HL-60/S4 treated with retinoic acid at 250 ng/mL for 4 days and 3 days (cell line): ENCODE results near the gene DYNLT1.
"Not testable (repeated sequence)": the region's sequence is repeated elsewhere in the genome, so short reads cannot be mapped to it uniquely, and the experiment has no call there.

Experiments used
- in situ Hi-C: fragments of 300-500 bp; cut with MboI; formaldehyde crosslinking; loops from 2 replicates; pipeline ENCODE4 v1.7.0; 2022; ENCODE audit warnings: low sequenced_read_pairs

The DYNLT1 gene

GRCh38 chr6:158642097-158642601 lies 2.4 kb downstream of the DYNLT1 start:
- in situ Hi-C loops: no loop called here

- in situ Hi-C loops: no loop called here
Observed at GRCh38 chr6:158640519-158640918, 4.0 kb downstream of the DYNLT1 start.

DNA sequence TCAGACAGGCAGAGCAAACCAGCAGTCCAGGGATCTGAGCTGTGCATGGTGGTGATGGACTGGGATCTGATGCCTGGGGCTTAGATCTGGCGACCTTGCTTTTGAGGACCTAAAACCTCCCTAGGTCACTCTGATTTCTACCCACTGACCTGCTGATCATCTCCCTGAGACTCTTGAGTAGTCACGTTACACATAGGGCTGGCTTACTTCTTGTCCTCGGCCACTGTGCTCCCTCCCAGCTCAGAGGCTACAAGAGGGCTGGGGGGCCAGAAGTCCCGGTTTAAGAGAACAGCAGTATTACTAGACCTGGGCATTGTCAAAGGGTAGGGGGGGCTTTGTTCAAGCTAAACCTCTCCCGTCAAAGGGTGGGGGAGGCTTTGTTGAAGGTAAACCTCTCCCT lies 5.5 kb downstream of the DYNLT1 start:
- in situ Hi-C loops: no loop called here

DNA sequence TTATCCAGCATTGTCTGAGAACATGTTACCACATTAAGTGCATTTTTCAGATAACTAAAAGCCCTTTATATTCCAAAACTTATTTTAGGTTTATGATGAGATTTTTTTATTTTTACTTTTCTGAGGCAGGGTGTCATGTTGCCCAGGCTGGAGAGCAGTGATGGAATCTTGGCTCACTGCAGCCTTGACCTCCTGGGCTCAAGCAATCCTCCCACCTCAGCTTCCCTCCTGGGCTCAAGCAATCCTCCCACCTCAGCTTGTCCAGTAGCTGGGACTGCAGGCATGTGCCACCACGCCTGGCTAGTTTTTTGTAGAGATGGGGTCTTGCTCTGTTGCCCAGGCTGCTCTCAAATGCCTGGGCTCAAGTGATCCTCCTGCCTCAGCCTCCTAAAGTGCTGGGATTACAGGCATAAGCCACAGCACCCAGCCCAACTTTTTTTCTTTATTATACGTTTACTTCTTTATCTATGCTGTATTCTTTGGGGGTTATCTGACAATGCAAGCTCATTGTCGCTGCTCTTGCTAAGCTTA lies 6.2 kb downstream of the DYNLT1 start:
- in situ Hi-C loops: no loop called here

GRCh38 chr6:158636778-158637177 lies 7.8 kb downstream of the DYNLT1 start:
- in situ Hi-C loops: no loop called here

DNA sequence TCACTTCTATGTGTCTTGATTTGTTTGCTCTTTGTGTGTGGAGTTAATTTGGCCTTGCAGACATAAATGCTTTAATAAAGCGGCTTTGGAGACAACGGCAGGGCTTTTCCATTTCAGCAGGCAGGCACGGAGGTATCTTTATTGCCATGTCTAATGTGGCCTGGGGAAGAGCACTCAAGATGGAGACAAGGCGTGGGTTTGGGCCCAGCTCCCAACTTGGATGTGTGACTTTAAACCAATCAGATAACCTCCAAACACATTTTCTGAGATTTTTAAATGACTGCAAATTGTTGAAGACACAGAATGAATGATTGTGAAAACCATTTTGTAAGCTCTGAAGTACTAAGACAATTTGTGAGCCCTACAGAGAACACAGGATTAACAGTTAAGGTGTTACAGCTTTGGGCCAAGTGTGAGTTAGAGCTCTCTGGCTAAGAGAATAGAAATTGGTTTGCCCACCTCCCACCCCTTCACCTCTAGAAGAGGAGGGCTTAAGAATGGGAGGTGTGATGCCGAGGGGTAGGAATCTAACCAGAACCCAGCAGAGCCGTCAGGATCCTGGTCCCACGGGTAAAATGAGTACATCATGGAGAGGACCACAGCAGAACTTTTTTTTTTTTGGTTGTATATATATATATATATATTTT lies 9.0 kb downstream of the DYNLT1 start:
- in situ Hi-C loops: no loop called here

- in situ Hi-C loops: no loop called here
Observed at GRCh38 chr6:158634695-158635426, 9.7 kb downstream of the DYNLT1 start.

GRCh38 chr6:158633127-158633526 lies 11.4 kb downstream of the DYNLT1 start:
- in situ Hi-C loops: no loop called here

GRCh38 chr6:158632538-158633119 lies 11.9 kb downstream of the DYNLT1 start:
- in situ Hi-C loops: not testable (repeated sequence)

DNA sequence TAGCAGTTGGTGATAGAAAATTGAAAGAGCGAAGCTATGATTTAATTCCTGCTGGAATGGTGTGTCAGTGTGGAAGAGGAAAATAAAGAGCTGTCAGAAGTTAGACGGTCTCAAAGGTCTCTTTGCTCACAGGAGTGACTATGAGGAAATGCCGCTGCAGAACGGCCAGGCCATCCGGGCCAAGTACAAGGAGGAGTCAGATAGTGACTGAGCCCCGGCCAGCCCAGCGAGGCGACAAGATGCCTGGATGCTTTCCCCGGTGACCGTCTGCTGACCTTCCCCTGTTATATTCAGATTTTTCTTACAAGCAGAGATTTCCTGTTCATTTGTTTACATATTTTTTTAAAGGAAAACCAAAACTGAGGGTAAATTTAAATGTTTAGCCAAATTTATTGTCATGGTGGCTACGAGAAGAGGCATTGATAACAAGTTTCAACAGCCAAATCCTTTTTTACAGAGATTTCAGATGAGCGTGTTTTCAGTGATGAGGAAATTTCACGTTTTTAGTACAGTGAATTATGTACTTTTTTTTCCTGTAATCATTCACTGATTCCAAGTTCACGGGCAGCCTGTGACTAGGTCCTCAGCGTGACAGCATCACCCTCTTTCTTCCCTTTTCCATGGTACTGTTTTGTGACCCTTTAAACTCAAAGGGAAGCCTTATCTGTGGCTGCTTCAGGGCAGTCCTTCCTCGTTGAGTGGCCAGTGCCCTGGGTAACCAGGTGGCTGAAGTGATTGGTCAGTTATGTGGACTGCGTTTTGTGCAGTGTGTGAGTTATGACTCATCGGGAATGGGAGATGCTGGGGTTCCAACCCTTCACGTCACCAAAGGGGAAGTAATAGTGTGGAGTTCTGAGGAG lies 12.6 kb downstream of the DYNLT1 start:
- in situ Hi-C loops: no loop called here

GRCh38 chr6:158630938-158631616 lies 13.5 kb downstream of the DYNLT1 start:
- in situ Hi-C loops: no loop called here

- in situ Hi-C loops: no loop called here
Observed at GRCh38 chr6:158629367-158630221, 14.9 kb downstream of the DYNLT1 start.

DNA sequence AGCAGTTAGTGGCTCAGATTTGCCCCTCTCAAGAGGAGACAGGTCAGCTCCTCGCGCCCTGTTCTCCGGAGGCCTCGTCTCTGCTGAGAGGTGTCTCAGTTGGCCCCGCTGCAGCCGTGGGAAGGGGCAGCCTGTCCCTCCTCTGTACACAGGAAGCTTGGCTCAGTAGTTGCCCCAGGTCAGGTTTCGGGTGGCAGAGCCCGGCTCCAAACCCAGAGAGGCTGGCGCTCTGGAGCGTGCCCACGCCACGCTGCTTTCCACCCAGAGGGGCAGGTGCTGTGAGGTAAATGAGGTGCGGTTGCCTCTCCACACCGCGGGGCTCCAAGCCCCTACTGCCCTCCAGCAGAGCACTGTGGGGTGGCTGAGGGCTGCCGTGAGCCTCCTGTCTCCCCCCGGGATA lies 16.0 kb downstream of the DYNLT1 start:
- in situ Hi-C loops: no loop called here

GRCh38 chr6:158627940-158628211 lies 16.7 kb downstream of the DYNLT1 start:
- in situ Hi-C loops: no loop called here

GRCh38 chr6:158627168-158627939 lies 17.2 kb downstream of the DYNLT1 start:
- in situ Hi-C loops: no loop called here

DNA sequence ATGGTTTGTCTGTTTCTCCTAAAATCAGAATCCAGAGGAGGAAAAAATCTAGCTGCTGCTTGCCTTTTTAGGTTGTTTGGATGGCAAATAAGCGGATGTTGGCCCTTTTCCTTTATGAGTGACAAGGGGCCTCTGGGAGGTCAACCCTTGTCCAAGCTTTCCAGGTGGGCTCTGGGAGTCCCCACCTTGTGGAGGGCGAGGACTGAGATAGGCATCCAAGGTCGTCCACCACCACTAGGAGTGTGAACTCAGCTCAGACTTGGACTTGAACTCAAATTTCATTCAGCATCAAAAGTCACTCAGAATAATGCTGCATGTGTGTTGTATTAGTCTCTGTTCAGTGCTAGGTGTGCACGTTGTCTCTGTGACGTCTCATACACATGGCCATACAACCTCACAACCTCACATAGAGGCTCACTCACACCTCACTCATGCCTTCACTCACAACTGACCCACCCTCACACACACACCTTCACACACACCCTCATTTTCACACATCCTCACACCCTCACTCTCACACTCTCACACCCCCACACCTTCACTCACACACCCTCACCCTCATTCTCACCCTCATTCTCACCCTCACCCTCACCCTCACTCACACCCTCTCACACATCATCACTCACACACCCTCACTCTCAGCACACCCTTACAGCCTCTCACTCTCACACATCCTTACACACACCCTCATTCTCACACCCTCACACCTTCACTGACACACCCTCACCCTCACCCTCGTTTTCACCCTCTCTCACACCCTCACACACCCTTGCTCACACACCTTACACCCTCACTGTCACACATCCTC lies 18.0 kb downstream of the DYNLT1 start:
- in situ Hi-C loops: no loop called here

- in situ Hi-C loops: no loop called here
Observed at GRCh38 chr6:158625881-158626305, 18.6 kb downstream of the DYNLT1 start.
